ENCODE results near the gene USP54. TPM values are rescaled to one million over a fixed set of nuclear protein-coding genes. Genes with fewer than 3 reads are reported as not detected.

Gene USP54
- total and polyA plus RNA-seq, 2 donors (not counting 1 experiment from before 2014, with no cell fraction given) = 2.3 to 12.9 TPM

- DNase-seq (no peak), ATAC-seq (ENCODE audit: low read depth) (no peak)
- Histone ChIP-seq H3K4me3 (ENCODE audit: control extremely low read depth in 1 of 5, extremely low read depth in 1 of 5, insufficient read depth in 1 of 5, low read depth in 2 of 5, low read length in 4 of 5) (no peak overlapping the region), H3K27ac (ENCODE audit: low read length in 2 of 2) (no peak overlapping the region), H3K4me2 (replicated peaks; ENCODE audit: low read depth, low read length, poor library complexity, severe bottlenecking) (no peak overlapping the region), H3K9me3 (ENCODE audit: control extremely low read depth in 1 of 3, control insufficient read depth in 2 of 3, insufficient read depth in 1 of 3, low read length in 2 of 3) (no peaks in the 10 kb centered on the region), H3K79me2 (ENCODE audit: control insufficient read depth, insufficient read depth, low read length) (no peaks in the 10 kb centered on the region), H2AFZ (ENCODE audit: insufficient read depth, low read depth, low read length, poor library complexity, severe bottlenecking) (no peak overlapping the region), H3K4me1 (ENCODE audit: control insufficient read depth in 2 of 2, insufficient read depth in 2 of 2, low read length in 2 of 2) (peaks cover 0 to 3% of the 10 kb centered on the region in 2 donors), H3K27me3 (replicated peaks in 1 of 4; ENCODE audit: control extremely low read depth in 1 of 4, control insufficient read depth in 3 of 4, insufficient read depth in 4 of 4, low read length in 3 of 4) (no peaks in the 10 kb centered on the region), H3K36me3 (replicated peaks in 1 of 2; ENCODE audit: control extremely low read depth in 1 of 2, control insufficient read depth in 1 of 2, extremely low read depth in 1 of 2, insufficient read depth in 2 of 2, low read length in 1 of 2) (peaks cover 16 to 52% of the 10 kb centered on the region in 2 experiments), H3K9ac (ENCODE audit: low read length) (no peak overlapping the region), H4K20me1 (ENCODE audit: control insufficient read depth, insufficient read depth, low read length, poor library complexity, severe bottlenecking) (no peaks in the 10 kb centered on the region)
- no CpG with 5 or more reads among the region's 2 CpGs for WGBS (ENCODE audit: insufficient coverage)
- TF ChIP-seq EZH2 (IDR thresholded peaks at IDR 0.05; ENCODE audit: borderline replicate concordance, insufficient read depth, low read depth, low read length, poor library complexity, severe bottlenecking) = no peak
- TF ChIP-seq, protein P1, sequence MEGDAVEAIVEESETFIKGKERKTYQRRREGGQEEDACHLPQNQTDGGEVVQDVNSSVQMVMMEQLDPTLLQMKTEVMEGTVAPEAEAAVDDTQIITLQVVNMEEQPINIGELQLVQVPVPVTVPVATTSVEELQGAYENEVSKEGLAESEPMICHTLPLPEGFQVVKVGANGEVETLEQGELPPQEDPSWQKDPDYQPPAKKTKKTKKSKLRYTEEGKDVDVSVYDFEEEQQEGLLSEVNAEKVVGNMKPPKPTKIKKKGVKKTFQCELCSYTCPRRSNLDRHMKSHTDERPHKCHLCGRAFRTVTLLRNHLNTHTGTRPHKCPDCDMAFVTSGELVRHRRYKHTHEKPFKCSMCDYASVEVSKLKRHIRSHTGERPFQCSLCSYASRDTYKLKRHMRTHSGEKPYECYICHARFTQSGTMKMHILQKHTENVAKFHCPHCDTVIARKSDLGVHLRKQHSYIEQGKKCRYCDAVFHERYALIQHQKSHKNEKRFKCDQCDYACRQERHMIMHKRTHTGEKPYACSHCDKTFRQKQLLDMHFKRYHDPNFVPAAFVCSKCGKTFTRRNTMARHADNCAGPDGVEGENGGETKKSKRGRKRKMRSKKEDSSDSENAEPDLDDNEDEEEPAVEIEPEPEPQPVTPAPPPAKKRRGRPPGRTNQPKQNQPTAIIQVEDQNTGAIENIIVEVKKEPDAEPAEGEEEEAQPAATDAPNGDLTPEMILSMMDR (IDR thresholded peaks at IDR 0.05) = no peak
- ChIA-PET POLR2A (no interaction called here), CTCF (no interaction called here)
- H3K4me3 Mint-ChIP-seq = no peak overlapping the region
- H3K27ac Mint-ChIP-seq = no peak overlapping the region
- peaks cover 4% of the 10 kb centered on the region for H3K4me1 Mint-ChIP-seq
- intact Hi-C loops (cut with micrococcal nuclease) = no loop called here
- H3K27me3 Mint-ChIP-seq = no peaks in the 10 kb centered on the region
- H3K9me3 Mint-ChIP-seq (ENCODE audit: insufficient read depth) = no peaks in the 10 kb centered on the region
Measured at GRCh38 chr10:73465978-73466726, 125.0 kb downstream of the USP54 start.

DNA sequence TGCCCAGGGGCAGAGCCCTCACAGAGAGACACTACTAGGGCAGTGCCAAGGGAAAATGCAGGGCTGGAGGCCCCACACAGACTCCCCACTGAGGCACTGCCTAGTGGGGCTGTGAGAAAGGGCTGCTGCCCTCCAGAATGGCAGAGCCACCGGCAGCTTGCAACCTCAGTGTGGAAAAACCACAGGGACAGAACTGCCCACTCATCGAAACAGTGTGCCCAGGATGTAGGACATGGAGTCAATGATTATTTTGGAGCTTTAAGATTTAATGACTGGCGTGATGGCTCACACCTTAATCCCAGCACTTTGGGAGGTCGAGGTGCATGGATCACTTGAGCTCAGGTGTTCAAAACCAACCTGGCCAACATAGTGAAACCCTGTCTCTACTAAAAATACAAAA lies 130.2 kb downstream of the USP54 start:
- Histone ChIP-seq H3K4me1 (ENCODE audit: control insufficient read depth in 2 of 2, insufficient read depth in 2 of 2, low read length in 2 of 2) (no peaks in the 10 kb centered on the region), H3K36me3 (replicated peaks in 1 of 2; ENCODE audit: control extremely low read depth in 1 of 2, control insufficient read depth in 1 of 2, extremely low read depth in 1 of 2, insufficient read depth in 2 of 2, low read length in 1 of 2) (peaks cover 3 to 12% of the 10 kb centered on the region in 2 experiments), H3K27ac (ENCODE audit: low read length in 2 of 2) (no peak overlapping the region), H3K9me3 (ENCODE audit: control extremely low read depth in 1 of 3, control insufficient read depth in 2 of 3, insufficient read depth in 1 of 3, low read length in 2 of 3) (no peaks in the 10 kb centered on the region), H3K79me2 (ENCODE audit: control insufficient read depth, insufficient read depth, low read length) (no peaks in the 10 kb centered on the region), H3K4me2 (replicated peaks; ENCODE audit: low read depth, low read length, poor library complexity, severe bottlenecking) (no peak overlapping the region), H3K4me3 (ENCODE audit: control extremely low read depth in 1 of 5, extremely low read depth in 1 of 5, insufficient read depth in 1 of 5, low read depth in 2 of 5, low read length in 4 of 5) (no peak overlapping the region), H3K27me3 (replicated peaks in 1 of 4; ENCODE audit: control extremely low read depth in 1 of 4, control insufficient read depth in 3 of 4, insufficient read depth in 4 of 4, low read length in 3 of 4) (no peaks in the 10 kb centered on the region), H3K9ac (ENCODE audit: low read length) (no peak overlapping the region), H4K20me1 (ENCODE audit: control insufficient read depth, insufficient read depth, low read length, poor library complexity, severe bottlenecking) (no peaks in the 10 kb centered on the region), H2AFZ (ENCODE audit: insufficient read depth, low read depth, low read length, poor library complexity, severe bottlenecking) (no peak overlapping the region)
- DNase-seq = no peak
- Mint-ChIP-seq H3K9me3 (ENCODE audit: insufficient read depth) (no peaks in the 10 kb centered on the region), H3K4me1 (no peaks in the 10 kb centered on the region), H3K27ac (no peak overlapping the region), H3K4me3 (no peak overlapping the region), H3K27me3 (no peaks in the 10 kb centered on the region)
- POLR2A ChIA-PET = no interaction called here
- TF ChIP-seq EZH2 (IDR thresholded peaks at IDR 0.05; ENCODE audit: borderline replicate concordance, insufficient read depth, low read depth, low read length, poor library complexity, severe bottlenecking) = no peak
- TF ChIP-seq, protein P1 (IDR thresholded peaks at IDR 0.05) = no peak
- CTCF ChIA-PET = no interaction called here
- ATAC-seq (ENCODE audit: low read depth) = no peak
- WGBS (ENCODE audit: insufficient coverage) = 100% methylated on average over 2 of the region's 4 CpGs
- intact Hi-C loops (cut with micrococcal nuclease) = no loop called here

Measured in B cell (primary cell).